GM12878 (cell line): ENCODE data around the gene PCDH15.

Experiments used
- CTCF ChIP-seq, 3 experiments: IDR thresholded peaks in 2 of 3; conservative IDR thresholded peaks in 1 of 3; 2 replicates each; pipeline ENCODE4 v1.5.1; 2011; ENCODE audit warnings: low read depth in 3 of 3, low read length in 3 of 3, mild to moderate bottlenecking in 3 of 3, control low read depth in 2 of 3, moderate library complexity in 2 of 3, inconsistent platforms in 1 of 3, mixed read lengths in 1 of 3; ENCODE audit not compliant: control insufficient read depth in 2 of 3, insufficient read depth in 1 of 3; ENCODE audit errors: extremely low read depth in 1 of 3
- EZH2 ChIP-seq: IDR thresholded peaks from 2 replicates; pipeline ENCODE4 v1.6.1; 2012; ENCODE audit warnings: low read depth, mild to moderate bottlenecking, control low read depth, inconsistent platforms, low read length, borderline replicate concordance; ENCODE audit not compliant: control insufficient read depth
- GABPA ChIP-seq: IDR thresholded peaks from 2 replicates; pipeline ENCODE4 v1.6.1; 2014; ENCODE audit warnings: antibody characterized with exemption, low read depth, mild to moderate bottlenecking, inconsistent platforms
- POLR2AphosphoS5 ChIP-seq: IDR thresholded peaks from 2 replicates; pipeline ENCODE4 v1.6.1; 2011; ENCODE audit warnings: mild to moderate bottlenecking, low read length, inconsistent platforms
- TAF1 ChIP-seq: IDR thresholded peaks from 2 replicates; pipeline ENCODE4 v1.6.1; 2011; ENCODE audit warnings: mild to moderate bottlenecking, low read depth, low read length, borderline replicate concordance

- TF ChIP-seq EZH2 (no peak), TAF1 (no peak), POLR2AphosphoS5 (no peak), CTCF (IDR thresholded peaks at IDR 0.05 in 2 of 3, conservative IDR thresholded peaks at IDR 0.05 in 1 of 3; ENCODE audit: control insufficient read depth in 2 of 3, extremely low read depth in 1 of 3, insufficient read depth in 1 of 3, low read depth in 3 of 3, low read length in 3 of 3) (no peak), GABPA (no peak)
Measured at GRCh38 chr10:53771701-53772100, 1029.3 kb downstream of the PCDH15 start.
